Brain microvascular endothelial cell (primary cell): ENCODE results near the gene LCE1D.

Experiments
- DNase-seq: peaks from one replicate; pipeline ENCODE4 v3.0.0-alpha.2; 2020
- H3K27ac ChIP-seq: fragments of 250-450 bp; sonication (Bioruptor Pico); 2 replicates; pipeline ENCODE4 v1.5.1; 2020; ENCODE audit warnings: mild to moderate bottlenecking, moderate library complexity
- H3K27me3 ChIP-seq: fragments of 250-450 bp; sonication (Bioruptor Pico); replicated peaks from 2 replicates; pipeline ENCODE4 v1.5.1; 2020; ENCODE audit warnings: mild to moderate bottlenecking
- H3K36me3 ChIP-seq: fragments of 250-450 bp; sonication (Bioruptor Pico); replicated peaks from 2 replicates; pipeline ENCODE4 v1.5.1; 2020; ENCODE audit warnings: mild to moderate bottlenecking
- H3K4me3 ChIP-seq: 2 replicates; pipeline ENCODE4 v1.5.1; 2011; ENCODE audit warnings: low read depth, mild to moderate bottlenecking, control low read depth, low read length, moderate library complexity
- in situ Hi-C: cut with HindIII; loops from 2 replicates; pipeline ENCODE4 v1.10.0; 2017; ENCODE audit warnings: low sequenced_read_pairs, low pct_ligation_motif_present
- TF ChIP-seq, protein P1 (sequence below): IDR thresholded peaks from 2 replicates; pipeline ENCODE4 v1.5.1; 2011; ENCODE audit warnings: low read depth, mild to moderate bottlenecking, moderate library complexity, low read length, control low read depth, inconsistent platforms; ENCODE audit errors: missing control alignments

The LCE1D gene

DNA sequence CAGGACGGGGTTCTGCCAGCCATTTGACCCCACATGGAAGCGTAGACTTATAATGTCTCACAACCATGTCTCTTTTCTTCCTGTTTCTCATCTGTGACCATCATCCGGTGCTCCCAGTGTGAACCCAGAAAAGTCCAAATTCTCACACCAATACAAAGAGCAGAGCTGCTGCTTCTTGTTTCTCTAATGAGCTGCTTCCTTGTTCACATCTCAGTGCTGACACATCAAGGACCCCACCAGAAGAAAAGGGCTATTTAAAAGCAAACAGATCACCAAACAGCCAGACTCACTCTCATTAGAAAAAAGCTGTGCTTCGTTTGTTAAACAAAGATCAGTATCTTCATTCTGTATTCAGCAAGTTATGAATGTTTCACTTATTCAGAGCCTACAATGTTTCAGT, 835 bp upstream of the LCE1D start:
- Histone ChIP-seq H3K36me3 (no peaks in the 10 kb centered on the region), H3K4me3 (no peak overlapping the region), H3K27ac (no peak overlapping the region), H3K27me3 (no peaks in the 10 kb centered on the region)
- no peak for DNase-seq
- TF ChIP-seq, protein P1, sequence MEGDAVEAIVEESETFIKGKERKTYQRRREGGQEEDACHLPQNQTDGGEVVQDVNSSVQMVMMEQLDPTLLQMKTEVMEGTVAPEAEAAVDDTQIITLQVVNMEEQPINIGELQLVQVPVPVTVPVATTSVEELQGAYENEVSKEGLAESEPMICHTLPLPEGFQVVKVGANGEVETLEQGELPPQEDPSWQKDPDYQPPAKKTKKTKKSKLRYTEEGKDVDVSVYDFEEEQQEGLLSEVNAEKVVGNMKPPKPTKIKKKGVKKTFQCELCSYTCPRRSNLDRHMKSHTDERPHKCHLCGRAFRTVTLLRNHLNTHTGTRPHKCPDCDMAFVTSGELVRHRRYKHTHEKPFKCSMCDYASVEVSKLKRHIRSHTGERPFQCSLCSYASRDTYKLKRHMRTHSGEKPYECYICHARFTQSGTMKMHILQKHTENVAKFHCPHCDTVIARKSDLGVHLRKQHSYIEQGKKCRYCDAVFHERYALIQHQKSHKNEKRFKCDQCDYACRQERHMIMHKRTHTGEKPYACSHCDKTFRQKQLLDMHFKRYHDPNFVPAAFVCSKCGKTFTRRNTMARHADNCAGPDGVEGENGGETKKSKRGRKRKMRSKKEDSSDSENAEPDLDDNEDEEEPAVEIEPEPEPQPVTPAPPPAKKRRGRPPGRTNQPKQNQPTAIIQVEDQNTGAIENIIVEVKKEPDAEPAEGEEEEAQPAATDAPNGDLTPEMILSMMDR = no peak
- in situ Hi-C loops = no loop called here

DNA sequence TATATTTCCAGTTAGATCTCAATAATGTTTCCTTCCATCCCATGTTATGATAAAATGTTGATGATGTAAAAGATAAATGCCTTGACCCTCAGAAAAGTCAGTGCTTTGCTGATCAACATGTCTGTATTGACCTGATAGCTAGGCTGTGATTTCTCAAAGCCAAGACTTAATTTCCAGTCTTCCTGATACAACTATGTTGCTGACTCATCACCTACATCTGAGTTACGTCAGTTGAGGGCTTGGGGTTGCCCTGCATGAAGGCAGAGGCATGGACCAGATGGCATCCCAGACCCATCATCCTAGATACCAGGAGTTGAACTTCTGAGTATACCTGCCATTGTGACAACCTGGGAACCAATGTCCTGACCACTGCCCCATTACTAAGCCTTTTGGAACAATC, 4.8 kb downstream of the LCE1D start:
- H3K36me3 ChIP-seq = no peaks in the 10 kb centered on the region
- in situ Hi-C loops = no loop called here
- DNase-seq = no peak
- no peaks in the 10 kb centered on the region for H3K27me3 ChIP-seq
- H3K27ac ChIP-seq = no peak overlapping the region
- TF ChIP-seq, protein P1 = no peak
- no peak overlapping the region for H3K4me3 ChIP-seq

DNA sequence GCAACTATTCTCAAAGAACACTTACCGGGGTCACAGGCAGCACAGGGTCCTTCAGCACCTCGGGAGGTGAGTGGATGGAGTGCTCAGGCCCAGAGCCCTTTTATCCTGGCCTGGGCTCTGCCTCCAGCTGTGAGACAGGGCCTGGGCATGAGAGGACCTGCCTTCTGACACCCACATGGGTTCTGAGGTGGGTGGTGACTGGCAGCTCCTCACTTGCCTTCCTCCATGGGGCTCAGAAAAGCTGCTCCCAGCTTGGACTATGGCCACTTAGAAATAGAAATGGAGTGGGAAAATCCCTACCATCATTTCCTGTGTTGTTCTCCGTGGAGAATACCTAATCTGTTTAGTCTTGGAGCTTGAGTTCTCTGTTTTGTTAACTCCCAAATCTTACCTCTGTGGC, 10.1 kb downstream of the LCE1D start, which contains the start of gene LCE1C:
Gene LCE1C (minus strand): TSS at position 76 of the 400 bp plus-strand sequence. CDS start 1,173 bp downstream, outside the sequence.
- DNase-seq = no peak
- in situ Hi-C loops = no loop called here
- TF ChIP-seq, protein P1 = no peak
- H3K36me3 ChIP-seq = no peaks in the 10 kb centered on the region
- H3K27ac ChIP-seq = no peak within 1 kb of the TSS
- H3K27me3 ChIP-seq = no peaks in the 10 kb centered on the region
- H3K4me3 ChIP-seq = no peak within 1 kb of the TSS

DNA sequence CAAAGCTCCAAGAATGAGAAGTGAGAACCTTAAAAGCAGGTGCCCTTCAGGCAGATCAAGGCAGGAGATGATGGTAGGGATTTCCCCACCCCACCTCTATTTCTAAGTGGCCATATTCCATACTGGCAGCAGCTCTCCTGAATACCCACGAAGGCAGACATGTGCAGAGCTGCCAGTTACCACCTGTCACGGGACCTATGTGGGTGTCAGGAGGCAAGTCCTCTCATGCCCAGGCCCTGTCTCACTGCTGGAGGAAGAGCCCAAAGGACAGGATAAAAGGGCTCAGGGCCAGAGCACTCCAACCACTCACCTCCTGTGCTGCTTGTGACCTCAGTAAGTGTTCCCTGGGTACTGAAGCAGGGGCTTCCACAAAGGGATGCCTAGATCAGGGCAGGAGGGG, 14.5 kb downstream of the LCE1D start:
- TF ChIP-seq, protein P1 = no peak

GRCh38 chr1:152811671-152812070, 15.2 kb downstream of the LCE1D start, which contains the start of gene LCE1B:
Gene LCE1B (plus strand): TSS chr1:152811971. CDS start chr1:152812447, 476 bp downstream.
- H3K4me3 ChIP-seq = no peak within 1 kb of the TSS
- in situ Hi-C loops = no loop called here

More for the DNA sequence above, 14.5 kb downstream of the LCE1D start:
- in situ Hi-C loops = no loop called here
- Histone ChIP-seq H3K27ac (no peak overlapping the region), H3K27me3 (no peaks in the 10 kb centered on the region), H3K36me3 (no peaks in the 10 kb centered on the region), H3K4me3 (no peak overlapping the region)
- no peak for DNase-seq

More at GRCh38 chr1:152811671-152812070, 15.2 kb downstream of the LCE1D start, which contains the start of gene LCE1B:
- TF ChIP-seq, protein P1 = no peak
- no peaks in the 10 kb centered on the region for H3K36me3 ChIP-seq
- no peak for DNase-seq
- H3K27ac ChIP-seq = no peak within 1 kb of the TSS
- H3K27me3 ChIP-seq = no peaks in the 10 kb centered on the region
